ENCODE data around the gene CLCN6. TPM values are rescaled to one million over a fixed set of nuclear protein-coding genes. Genes with fewer than 3 reads are reported as not detected.

Gene CLCN6
- polyA plus RNA-seq, 3 donors: 3.8 to 37.1 (median 4.2) TPM

DNA sequence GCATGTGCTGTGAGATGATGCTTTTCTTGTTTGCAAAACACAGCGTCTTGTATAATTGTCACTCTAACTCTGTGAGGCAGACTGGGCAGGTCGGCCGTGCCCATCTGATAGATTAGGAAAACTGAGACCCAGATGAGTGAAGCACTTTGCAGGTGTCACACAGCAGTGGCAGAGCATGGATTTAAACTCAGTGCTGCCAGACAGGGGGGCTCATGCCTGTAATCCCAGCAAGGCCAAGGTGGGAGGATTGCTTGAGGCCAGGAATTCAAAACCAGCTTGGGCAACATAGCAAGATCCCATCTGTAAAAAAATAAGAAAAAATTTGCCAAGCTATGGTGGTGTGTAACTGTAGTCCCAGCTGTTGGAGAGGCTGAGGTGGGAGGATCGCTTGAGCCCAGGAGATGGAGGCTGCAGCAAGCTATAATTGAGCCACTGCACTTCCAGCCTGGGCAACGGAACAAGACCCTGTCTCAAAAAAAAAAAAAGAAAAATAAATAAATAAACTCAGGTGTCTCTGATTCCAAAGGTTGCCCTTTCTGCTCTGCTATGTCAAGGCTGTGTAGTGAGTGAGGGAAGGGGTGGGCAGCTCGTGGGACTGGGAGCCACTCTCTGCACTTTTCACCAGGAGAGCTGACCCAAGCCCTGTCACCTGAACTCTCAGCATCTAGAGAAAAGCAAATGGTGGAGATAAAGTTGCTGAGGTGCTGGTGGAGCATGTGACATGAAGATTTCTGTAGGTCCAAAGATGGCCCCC lies 85.6 kb downstream of the CLCN6 start:
- H3K9ac ChIP-seq (ENCODE audit: insufficient read depth, low read length, poor library complexity, severe bottlenecking): no peak overlapping the region
- Mint-ChIP-seq H3K9me3 (peaks cover 0 to 4% (median 0%) of the 10 kb centered on the region in 7 donors), H3K36me3 (no peaks in the 10 kb centered on the region), H3K27me3 (ENCODE audit: low read depth in 3 of 3) (peaks cover 9 to 14% (median 11%) of the 10 kb centered on the region in 3 donors), H3K27ac (no peak overlapping the region), H3K4me1 (peaks cover 12% of the 10 kb centered on the region), H3K4me3 (no peak overlapping the region)
- no peak overlapping the region for H2AFZ ChIP-seq (ENCODE audit: insufficient read depth, low read depth, low read length, poor library complexity, severe bottlenecking)
- TF ChIP-seq, protein P1, sequence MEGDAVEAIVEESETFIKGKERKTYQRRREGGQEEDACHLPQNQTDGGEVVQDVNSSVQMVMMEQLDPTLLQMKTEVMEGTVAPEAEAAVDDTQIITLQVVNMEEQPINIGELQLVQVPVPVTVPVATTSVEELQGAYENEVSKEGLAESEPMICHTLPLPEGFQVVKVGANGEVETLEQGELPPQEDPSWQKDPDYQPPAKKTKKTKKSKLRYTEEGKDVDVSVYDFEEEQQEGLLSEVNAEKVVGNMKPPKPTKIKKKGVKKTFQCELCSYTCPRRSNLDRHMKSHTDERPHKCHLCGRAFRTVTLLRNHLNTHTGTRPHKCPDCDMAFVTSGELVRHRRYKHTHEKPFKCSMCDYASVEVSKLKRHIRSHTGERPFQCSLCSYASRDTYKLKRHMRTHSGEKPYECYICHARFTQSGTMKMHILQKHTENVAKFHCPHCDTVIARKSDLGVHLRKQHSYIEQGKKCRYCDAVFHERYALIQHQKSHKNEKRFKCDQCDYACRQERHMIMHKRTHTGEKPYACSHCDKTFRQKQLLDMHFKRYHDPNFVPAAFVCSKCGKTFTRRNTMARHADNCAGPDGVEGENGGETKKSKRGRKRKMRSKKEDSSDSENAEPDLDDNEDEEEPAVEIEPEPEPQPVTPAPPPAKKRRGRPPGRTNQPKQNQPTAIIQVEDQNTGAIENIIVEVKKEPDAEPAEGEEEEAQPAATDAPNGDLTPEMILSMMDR (IDR thresholded peaks at IDR 0.05): no peak
- H4K20me1 ChIP-seq (ENCODE audit: insufficient read depth, low read length): no peaks in the 10 kb centered on the region
- intact Hi-C loops (cut with micrococcal nuclease): loop anchor here in 1 of 2 donors (2.0 kb wide), 1 partner anchor 53 kb away; no protein-coding TSS in a partner anchor
- 93% methylated on average over 3 of the region's 6 CpGs for WGBS (ENCODE audit: insufficient coverage)
- peaks cover 0 to 4% of the 10 kb centered on the region in 2 donors for H3K27me3 ChIP-seq (ENCODE audit: control insufficient read depth in 2 of 2, insufficient read depth in 2 of 2, low read length in 2 of 2)
- H3K4me3 ChIP-seq (replicated peaks in 1 of 3; ENCODE audit: low read depth in 2 of 3, low read length in 3 of 3): no peak overlapping the region
- H3K36me3 ChIP-seq (replicated peaks in 1 of 2; ENCODE audit: control insufficient read depth in 1 of 2, insufficient read depth in 2 of 2, low read length in 2 of 2): no peaks in the 10 kb centered on the region
- H3K79me2 ChIP-seq (ENCODE audit: insufficient read depth, low read length): no peaks in the 10 kb centered on the region
- H3K9me3 ChIP-seq (replicated peaks in 1 of 2; ENCODE audit: control insufficient read depth in 1 of 2, insufficient read depth in 1 of 2, low read length in 2 of 2): no peaks in the 10 kb centered on the region
- DNase-seq: no peak
- peaks cover 10% of the 10 kb centered on the region in 2 donors for H3K4me1 ChIP-seq (ENCODE audit: control insufficient read depth in 1 of 2, insufficient read depth in 2 of 2, low read length in 2 of 2)
- H3K27ac ChIP-seq (ENCODE audit: low read depth in 1 of 2, low read length in 2 of 2): no peak overlapping the region
- H3K4me2 ChIP-seq (replicated peaks; ENCODE audit: extremely low read depth, low read length, poor library complexity, severe bottlenecking): no peak overlapping the region

Small RNA genes within 50 kb of the gene (small RNA-seq; reads per million reads assigned to genes)
- not detected for gene RF02156 (ENCODE audit: insufficient read length, low read depth)
- not detected for gene RF02157 (ENCODE audit: insufficient read length, low read depth)
- not detected for gene RF02158 (ENCODE audit: insufficient read length, low read depth)

Other genes with a start within 250 kb of the CLCN6 start
- under 1 TPM in 1 of 3 donors, not detected in 2; 0.08 TPM for gene FBXO2, start 151.8 kb upstream of the CLCN6 start, polyA plus RNA-seq
- 10 to 100 TPM in 1 of 3 donors, 1 to 10 TPM in 2; 1.5 to 17.8 (median 2.0) TPM for gene FBXO44, start 151.3 kb upstream of the CLCN6 start, polyA plus RNA-seq
- 10 to 100 TPM; 28.5 to 45.9 (median 45.7) TPM for gene FBXO6, start 142.0 kb upstream of the CLCN6 start, polyA plus RNA-seq
- 10 to 100 TPM; 50.4 to 71.3 (median 57.8) TPM for gene MAD2L2, start 125.0 kb upstream of the CLCN6 start, polyA plus RNA-seq
- gene DRAXIN, start 114.5 kb upstream of the CLCN6 start, polyA plus RNA-seq: under 1 TPM; 0.14 to 0.27 (median 0.18) TPM
- 100 to 1,000 TPM; 420 to 938 (median 842) TPM for gene AGTRAP, start 70.1 kb upstream of the CLCN6 start, polyA plus RNA-seq
- gene C1orf167, start 44.0 kb upstream of the CLCN6 start, polyA plus RNA-seq: under 1 TPM in 1 of 3 donors, not detected in 2; 0.05 TPM
- 10 to 100 TPM in 1 of 3 donors, 1 to 10 TPM in 2; 4.5 to 41.9 (median 8.5) TPM for gene MTHFR, start 227 bp upstream of the CLCN6 start, polyA plus RNA-seq
- gene NPPA, start 41.6 kb downstream of the CLCN6 start, polyA plus RNA-seq: not detected
- not detected for gene NPPB, start 52.8 kb downstream of the CLCN6 start, polyA plus RNA-seq
- gene KIAA2013, start 120.2 kb downstream of the CLCN6 start, polyA plus RNA-seq: 10 to 100 TPM; 31.7 to 74.0 (median 54.0) TPM
- gene PLOD1, start 128.5 kb downstream of the CLCN6 start, polyA plus RNA-seq: 10 to 100 TPM; 44.5 to 53.4 (median 53.1) TPM
- gene MFN2, start 174.3 kb downstream of the CLCN6 start, polyA plus RNA-seq: 10 to 100 TPM; 26.3 to 35.8 (median 30.3) TPM
- gene MIIP, start 213.3 kb downstream of the CLCN6 start, polyA plus RNA-seq: 100 to 1,000 TPM in 1 of 3 donors, 10 to 100 TPM in 2; 45.9 to 111 (median 56.4) TPM

All from CD14-positive monocyte (primary cell).